BJ (cell line): Measurements from ENCODE around the gene LIX1L. TPM values are rescaled to one million over a fixed set of nuclear protein-coding genes. Genes with fewer than 3 reads are reported as not detected.

Experiments
- CTCF ChIA-PET: fragments of 350-600 bp; formaldehyde crosslinking; extraction: SDS; loops from one replicate; lab custom pipeline; 2021; ENCODE audit warnings: antibody characterized with exemption, inconsistent platforms; lab: Yijun Ruan, JAX
- POLR2A ChIA-PET: fragments of 300-600 bp; sonication (Branson Sonifier 250); formaldehyde crosslinking; extraction: SDS; loops from one replicate; lab custom pipeline; 2021; ENCODE audit warnings: antibody characterized with exemption; lab: Charles Lee
- DNase-seq: peaks from one replicate; pipeline ENCODE4 v3.0.0-alpha.2; 2011; ENCODE audit warnings: low read depth
- H3K27me3 ChIP-seq: 2 replicates; pipeline ENCODE4 v1.6.0; 2011; ENCODE audit warnings: low read length; ENCODE audit not compliant: control insufficient read depth, insufficient read depth
- H3K36me3 ChIP-seq: 2 replicates; pipeline ENCODE4 v1.5.1; 2011; ENCODE audit warnings: low read length; ENCODE audit not compliant: control insufficient read depth, insufficient read depth
- H3K4me3 ChIP-seq: 2 replicates; pipeline ENCODE4 v1.5.1; 2011; ENCODE audit warnings: low read depth, mild to moderate bottlenecking, control low read depth, low read length
- CTCF ChIP-seq: IDR thresholded peaks from 2 replicates; pipeline ENCODE4 v1.5.1; 2011; ENCODE audit warnings: low read depth, mild to moderate bottlenecking, control low read depth, inconsistent platforms, low read length, moderate library complexity; ENCODE audit not compliant: insufficient read depth
- polyA plus RNA-seq: library from polyadenylated mRNA; depleted of rRNA; stranded (reverse); fragments of >200 nt; gene quantifications from 2 replicates; pipeline ENCODE4 v1.2.3, GENCODE V29; 2011

LIX1L gene
- polyA plus RNA-seq, 1 experiment = 35.1 TPM

- CTCF ChIA-PET = interaction anchor here (1.0 to 4.4 kb wide), 3 partner anchors 9 to 60 kb away, joined by 3 to 23 read pairs (median 12); partner anchors contain the start of gene ITGA10
- no peak for DNase-seq
Observed at GRCh38 chr1:145918992-145919939, 38.6 kb downstream of the LIX1L start.

GRCh38 chr1:145918144-145918991 is 39.4 kb downstream of the LIX1L start, which contains the start of gene PEX11B:
TSS of gene PEX11B (minus strand) at chr1:145918717. CDS start at chr1:145918688, 29 bp downstream.
- H3K36me3 ChIP-seq = peaks cover 4% of the 10 kb centered on the region
- ChIA-PET POLR2A (interaction anchor here (0.6 to 0.7 kb wide), 2 partner anchors 9 to 60 kb away, joined by 3 to 5 read pairs; partner anchors contain the start of gene RBM8A), CTCF (interaction anchor here (1.1 to 4.4 kb wide), 3 partner anchors 8 to 73 kb away, joined by 3 to 23 read pairs (median 12); partner anchors contain the start of genes ITGA10 and NUDT17)

More at GRCh38 chr1:145918992-145919939, 38.6 kb downstream of the LIX1L start:
- no peak for TF ChIP-seq CTCF
- Histone ChIP-seq H3K4me3 (peak overlapping the region; percentile 61), H3K27me3 (no peaks in the 10 kb centered on the region), H3K36me3 (peaks cover 4% of the 10 kb centered on the region)
- POLR2A ChIA-PET = interaction anchor here (0.6 to 0.7 kb wide), 2 partner anchors 8 to 61 kb away, joined by 3 to 5 read pairs; partner anchors contain the start of gene RBM8A

GRCh38 chr1:145917595-145917994 is 40.2 kb downstream of the LIX1L start:
- no peak for DNase-seq
- peaks cover 2% of the 10 kb centered on the region for H3K36me3 ChIP-seq
- POLR2A ChIA-PET = no interaction called here
- no peak for TF ChIP-seq CTCF
- peak overlapping the region; percentile 61 for H3K4me3 ChIP-seq
- no peaks in the 10 kb centered on the region for H3K27me3 ChIP-seq
- CTCF ChIA-PET = interaction anchor here (1.1 to 4.4 kb wide), 2 partner anchors 25 to 72 kb away, joined by 3 to 23 read pairs; partner anchors contain the start of gene NUDT17

More at GRCh38 chr1:145918144-145918991, 39.4 kb downstream of the LIX1L start, which contains the start of gene PEX11B:
- TF ChIP-seq CTCF = no peak
- H3K4me3 ChIP-seq = peak within 1 kb of the TSS; percentile 61
- no peaks in the 10 kb centered on the region for H3K27me3 ChIP-seq
- DNase-seq = peak; percentile 43

- ChIA-PET CTCF (interaction anchor here (0.7 to 4.4 kb wide), 2 partner anchors 25 to 67 kb away, joined by 3 to 23 read pairs; no protein-coding TSS in a partner anchor), POLR2A (no interaction called here)
- no peak for DNase-seq
- no peak for TF ChIP-seq CTCF
- no peaks in the 10 kb centered on the region for H3K27me3 ChIP-seq
- no peak overlapping the region for H3K4me3 ChIP-seq
- peaks cover 2% of the 10 kb centered on the region for H3K36me3 ChIP-seq
Observed at GRCh38 chr1:145916745-145917144, 41.1 kb downstream of the LIX1L start.
